Smooth muscle cell of the pulmonary artery (primary cell): Measurements from ENCODE around the gene SLCO2B1. TPM values are rescaled to one million over a fixed set of nuclear protein-coding genes. Genes with fewer than 3 reads are reported as not detected.

Source experiments
- total RNA-seq: library from RNA; depleted of rRNA; stranded (reverse); fragments of >200 nt; gene quantifications from 2 replicates; pipeline ENCODE4 v1.2.3, GENCODE V29; 2014

Gene SLCO2B1
- 0.03 TPM in 1 of 2 replicates, not detected in the other for total RNA-seq

GRCh38 chr11:75150879-75151278, at the start of gene SLCO2B1:
SLCO2B1 (plus strand) TSS chr11:75151107; CDS start chr11:75151382, 275 bp downstream.

GRCh38 chr11:75240311-75241035, 89.6 kb downstream of the SLCO2B1 start, which contains the start of gene TPBGL:
TPBGL (plus strand) TSS chr11:75240774; CDS start chr11:75241050, 276 bp downstream.

Other genes with a start within 250 kb of the SLCO2B1 start
- gene XRRA1, start 202.0 kb upstream of the SLCO2B1 start, total RNA-seq: 13.6 and 23.3 TPM in 2 replicates
- 34.5 and 36.9 TPM in 2 replicates for gene SPCS2, start 201.8 kb upstream of the SLCO2B1 start, total RNA-seq
- 6.3 and 6.9 TPM in 2 replicates for gene NEU3, start 162.2 kb upstream of the SLCO2B1 start, total RNA-seq
- gene OR2AT4, start 54.2 kb upstream of the SLCO2B1 start, total RNA-seq: not detected in 2 replicates
- under 0.01 TPM in 1 of 2 replicates, not detected in the other for gene TPBGL, start 89.7 kb downstream of the SLCO2B1 start, total RNA-seq
- gene ARRB1, start 200.6 kb downstream of the SLCO2B1 start, total RNA-seq: 5.9 and 14.5 TPM in 2 replicates
- 1,080 and 1,268 TPM in 2 replicates for gene RPS3, start 248.4 kb downstream of the SLCO2B1 start, total RNA-seq